Right lobe of liver (tissue), 6 donors: Measurements from ENCODE around the gene PPP6R3. TPM values are rescaled to one million over a fixed set of nuclear protein-coding genes. Genes with fewer than 3 reads are reported as not detected.

Experiments used
- ATAC-seq, 4 donors: fragments of 200-7000 bp; cut with Tn5 transposase; one replicate each; pipeline ENCODE4 v1.9.1; 2020; ENCODE audit warnings: mild to moderate bottlenecking in 4 of 4, moderate library complexity in 4 of 4
- DNase-seq, 3 donors: peaks; one replicate each; pipeline ENCODE4 v3.0.0-alpha.2; 2020
- H3K27ac ChIP-seq, 3 donors: fragments of 200-600 bp; one replicate each; pipeline ENCODE4 v1.8.0; 2022
- H3K27me3 ChIP-seq, 2 donors: fragments of 200-600 bp; one replicate each; pipeline ENCODE4 v1.8.0; 2022
- H3K36me3 ChIP-seq, 4 donors: fragments of 200-600 bp; sonication (generic) in 1 of 4; one replicate each; pipeline versions ENCODE4 v1.5.1 to v1.8.0; 2017 to 2022; ENCODE audit warnings: control low read depth in 1 of 4
- H3K4me1 ChIP-seq, 4 donors: fragments of 200-600 bp; sonication (generic) in 1 of 4; one replicate each; pipeline versions ENCODE4 v1.5.1 to v1.8.0; 2017 to 2022; ENCODE audit warnings: control low read depth in 1 of 4
- H3K4me3 ChIP-seq, 3 donors: fragments of 200-600 bp; one replicate each; pipeline ENCODE4 v1.8.0; 2022
- H3K9me3 ChIP-seq, 4 donors: fragments of 200-600 bp; sonication (generic) in 1 of 4; one replicate each; pipeline versions ENCODE4 v1.5.1 to v1.8.0; 2017 to 2022; ENCODE audit warnings: control low read depth in 1 of 4
- POLR2A ChIP-seq: fragments of 450-650 bp; IDR thresholded peaks from one replicate; pipeline ENCODE4 v1.6.1; 2017; ENCODE audit warnings: antibody characterized with exemption, mild to moderate bottlenecking
- WGBS: methylation state at CpG from one replicate; pipeline ENCODE4 v1.1.6; 2018; ENCODE audit warnings: low coverage, low lambda C conversion rate; ENCODE audit not compliant: insufficient coverage; ENCODE audit errors: missing lambda C conversion rate; 5-methylcytosine and 5-hydroxymethylcytosine counted together
- intact Hi-C, 2 donors: fragments of 100-400 bp; cut with DNase I; formaldehyde crosslinking; loops; one replicate each; pipeline versions ENCODE4 v1.11.2 to v1.14.1; 2022
- total RNA-seq, 6 experiments: library from RNA; depleted of rRNA in 2 of 6; stranded (reverse); fragments of >200 nt in 2 of 6; fragmentation: NEBNext Ultra II Directional in 3 of 6; extraction: Animal tissue kit (Norgen Biotek cat#: 25700) in 3 of 6; gene quantifications; one replicate each; pipeline versions ENCODE4 v1.1.0 to v1.2.4, GENCODE V29; 2016 to 2023
- TF ChIP-seq, protein P1 (sequence below), 4 donors: fragments of 200-600 bp in 3 of 4; fragments of 450-650 bp in 1 of 4; IDR thresholded peaks; one replicate each; pipeline versions ENCODE4 v1.5.1 to v1.8.0; 2016 to 2022; ENCODE audit warnings: antibody characterized with exemption in 4 of 4, mild to moderate bottlenecking in 2 of 4
- donor health status: DM: no; HTN: yes; CAD: no.
- donor health status: DM: no; HTN: no; CAD: no.
- donor health status: DM: no; HTN: no; CAD: no.
- donor health status: DM: no; HTN: yes; CAD: no.
- donor health status: DM: no; HTN: yes; CAD: no.

PPP6R3 gene
- total RNA-seq, 6 experiments from 2014 or later, result 35.8 to 48.3 (median 39.2) TPM

DNA sequence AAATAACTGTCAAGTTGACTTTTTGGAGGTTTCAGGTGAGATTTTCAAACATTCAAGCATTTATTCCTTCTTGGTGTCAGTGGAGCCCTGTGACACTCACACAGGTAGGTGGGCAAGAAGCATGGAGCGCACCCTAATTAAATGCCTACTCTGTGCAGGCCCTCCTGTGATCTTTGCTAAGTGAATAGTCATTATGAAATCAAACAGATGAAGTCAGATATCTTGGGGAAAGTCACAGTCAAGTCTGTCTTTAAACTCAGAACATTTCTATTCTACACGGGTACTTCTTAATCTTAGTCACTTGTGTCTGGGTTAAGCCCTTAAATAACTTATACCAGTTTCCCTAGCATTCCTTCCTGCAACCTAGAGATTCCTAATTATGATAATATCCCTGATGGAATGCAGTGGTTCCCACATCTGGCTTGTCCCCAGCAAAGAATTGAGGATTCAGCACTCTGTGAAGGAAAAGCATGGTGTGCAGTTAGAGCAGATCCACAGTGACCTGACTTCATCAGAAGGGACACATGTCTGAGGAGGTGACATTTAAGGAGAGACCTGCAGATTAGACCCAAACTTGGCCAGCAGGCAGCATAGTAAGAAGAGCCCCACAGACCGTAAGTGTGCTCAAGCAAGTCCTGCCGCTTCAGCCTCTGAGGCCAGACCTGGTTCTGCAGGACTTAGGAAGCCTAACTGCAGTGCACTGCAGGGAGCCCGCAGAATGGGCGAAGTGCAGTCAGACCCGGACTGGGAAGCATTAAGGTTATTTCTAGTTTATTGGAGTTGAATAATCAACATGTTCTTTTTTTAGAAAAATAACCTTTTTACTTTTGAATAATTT lies 138.5 kb downstream of the PPP6R3 start:
- ATAC-seq (no peak), DNase-seq (no peak)
- Histone ChIP-seq H3K9me3 (no peaks in the 10 kb centered on the region), H3K27me3 (no peaks in the 10 kb centered on the region), H3K4me3 (no peak overlapping the region), H3K36me3 (peaks cover 14 to 83% (median 48%) of the 10 kb centered on the region in 4 donors), H3K27ac (no peak overlapping the region), H3K4me1 (no peaks in the 10 kb centered on the region)
- intact Hi-C loops, result no loop called here
- TF ChIP-seq, protein P1, sequence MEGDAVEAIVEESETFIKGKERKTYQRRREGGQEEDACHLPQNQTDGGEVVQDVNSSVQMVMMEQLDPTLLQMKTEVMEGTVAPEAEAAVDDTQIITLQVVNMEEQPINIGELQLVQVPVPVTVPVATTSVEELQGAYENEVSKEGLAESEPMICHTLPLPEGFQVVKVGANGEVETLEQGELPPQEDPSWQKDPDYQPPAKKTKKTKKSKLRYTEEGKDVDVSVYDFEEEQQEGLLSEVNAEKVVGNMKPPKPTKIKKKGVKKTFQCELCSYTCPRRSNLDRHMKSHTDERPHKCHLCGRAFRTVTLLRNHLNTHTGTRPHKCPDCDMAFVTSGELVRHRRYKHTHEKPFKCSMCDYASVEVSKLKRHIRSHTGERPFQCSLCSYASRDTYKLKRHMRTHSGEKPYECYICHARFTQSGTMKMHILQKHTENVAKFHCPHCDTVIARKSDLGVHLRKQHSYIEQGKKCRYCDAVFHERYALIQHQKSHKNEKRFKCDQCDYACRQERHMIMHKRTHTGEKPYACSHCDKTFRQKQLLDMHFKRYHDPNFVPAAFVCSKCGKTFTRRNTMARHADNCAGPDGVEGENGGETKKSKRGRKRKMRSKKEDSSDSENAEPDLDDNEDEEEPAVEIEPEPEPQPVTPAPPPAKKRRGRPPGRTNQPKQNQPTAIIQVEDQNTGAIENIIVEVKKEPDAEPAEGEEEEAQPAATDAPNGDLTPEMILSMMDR (IDR thresholded peaks at IDR 0.05), result no peak
- TF ChIP-seq POLR2A, result no peak
- WGBS, result 93% methylated on average over 6 of the region's 7 CpGs

DNA sequence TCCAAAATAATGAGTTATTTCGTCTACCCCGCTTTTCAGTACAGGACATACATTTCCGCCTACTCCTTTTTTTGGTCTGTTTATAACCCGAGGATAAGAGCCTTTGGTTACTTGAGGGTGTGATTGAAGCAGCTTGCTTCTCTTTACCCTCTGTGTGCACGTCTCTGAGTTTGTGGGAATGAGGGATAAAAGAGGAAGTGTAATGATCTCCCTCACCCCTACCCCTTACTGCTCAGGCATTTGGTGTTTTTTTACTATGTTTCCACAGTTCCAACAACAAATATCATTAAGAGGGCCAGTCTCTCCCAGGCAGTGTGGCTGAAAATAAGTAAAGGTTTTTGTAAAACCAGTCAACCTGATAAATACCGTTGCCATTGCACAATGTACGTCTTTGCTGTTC lies 140.6 kb downstream of the PPP6R3 start:
- intact Hi-C loops, result no loop called here
- H3K9me3 ChIP-seq, result no peaks in the 10 kb centered on the region
- DNase-seq (no peak), ATAC-seq (no peak)
- H3K4me1 ChIP-seq, result no peaks in the 10 kb centered on the region
- H3K27ac ChIP-seq, result no peak overlapping the region
- H3K4me3 ChIP-seq, result no peak overlapping the region
- H3K27me3 ChIP-seq, result no peaks in the 10 kb centered on the region
- TF ChIP-seq POLR2A, result no peak
- 87% methylated on average over 7 of the region's 7 CpGs for WGBS
- peaks cover 14 to 97% (median 62%) of the 10 kb centered on the region in 4 donors for H3K36me3 ChIP-seq

DNA sequence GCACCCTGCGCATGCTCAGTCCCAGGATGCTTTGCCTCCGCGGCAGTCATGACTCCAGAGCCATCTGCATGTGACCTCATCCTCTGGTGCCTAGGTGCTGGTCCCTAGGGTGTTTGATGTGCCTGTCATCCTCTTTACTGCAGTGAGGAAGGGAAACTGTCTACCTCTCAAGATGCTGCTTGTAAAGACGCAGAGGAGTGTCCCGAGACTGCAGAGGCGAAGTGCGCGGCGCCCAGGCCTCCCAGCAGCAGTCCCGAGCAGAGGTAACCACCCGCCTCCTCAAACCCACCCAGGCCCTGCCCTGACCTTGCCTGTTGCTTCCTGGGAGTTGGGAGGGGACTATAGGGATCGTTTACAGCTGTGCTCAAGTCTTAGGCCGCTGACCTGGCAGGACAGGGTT lies 149.2 kb downstream of the PPP6R3 start:
- no peaks in the 10 kb centered on the region for H3K27me3 ChIP-seq
- WGBS, result 90% methylated on average over 3 of the region's 13 CpGs
- H3K36me3 ChIP-seq, result peaks cover 0 to 90% (median 48%) of the 10 kb centered on the region in 4 donors
- no peaks in the 10 kb centered on the region for H3K4me1 ChIP-seq
- no peak overlapping the region for H3K4me3 ChIP-seq
- no peak for DNase-seq
- H3K9me3 ChIP-seq, result no peaks in the 10 kb centered on the region
- no peak for TF ChIP-seq POLR2A
- TF ChIP-seq, protein P1 (IDR thresholded peaks at IDR 0.05), result no peak
- ATAC-seq, result no peak
- intact Hi-C loops, result no loop called here
- no peak overlapping the region for H3K27ac ChIP-seq

DNA sequence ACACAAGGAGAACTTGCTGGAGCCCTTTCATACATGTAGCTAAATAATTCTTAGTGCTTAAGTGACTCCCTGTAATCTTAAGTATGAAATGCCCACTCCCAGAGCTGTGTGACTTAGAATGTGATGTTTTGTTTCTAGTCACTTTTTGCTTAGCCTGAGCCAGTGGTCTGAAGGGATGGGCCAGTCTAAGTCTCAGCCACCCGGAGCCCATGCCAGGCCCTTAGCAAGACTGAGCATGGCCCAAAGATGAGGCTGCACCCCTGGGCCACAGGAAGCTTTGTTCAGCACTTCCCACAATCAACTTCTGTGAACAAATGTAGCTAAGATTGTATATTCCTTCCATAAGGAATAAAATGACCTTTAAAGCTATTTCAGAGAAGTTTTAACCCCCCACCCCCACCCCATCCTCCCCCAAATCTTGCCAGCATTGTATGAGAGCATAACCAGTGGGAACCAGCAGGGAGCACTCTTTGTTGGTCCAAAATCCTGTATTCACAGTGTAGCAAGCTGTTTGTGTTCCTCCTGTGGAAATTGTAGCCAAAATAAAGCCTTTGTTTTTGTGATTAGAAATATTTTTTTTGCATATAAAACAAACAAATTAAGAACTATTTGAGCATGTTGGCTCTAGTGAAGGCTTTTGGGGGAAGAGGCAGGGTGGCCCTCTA lies 150.0 kb downstream of the PPP6R3 start:
- no peaks in the 10 kb centered on the region for H3K9me3 ChIP-seq
- H3K36me3 ChIP-seq, result peaks cover 0 to 90% (median 40%) of the 10 kb centered on the region in 4 donors
- no peaks in the 10 kb centered on the region for H3K27me3 ChIP-seq
- TF ChIP-seq, protein P1 (IDR thresholded peaks at IDR 0.05), result peak in 2 of 4 donors; percentile 7 to 21
- no peak for TF ChIP-seq POLR2A
- 89% methylated on average over 1 of the region's 1 CpG for WGBS
- H3K27ac ChIP-seq, result no peak overlapping the region
- DNase-seq, result no peak
- peak in 2 of 4 donors; percentile 33 to 51 for ATAC-seq
- no peak overlapping the region for H3K4me3 ChIP-seq
- intact Hi-C loops, result no loop called here
- no peaks in the 10 kb centered on the region for H3K4me1 ChIP-seq

DNA sequence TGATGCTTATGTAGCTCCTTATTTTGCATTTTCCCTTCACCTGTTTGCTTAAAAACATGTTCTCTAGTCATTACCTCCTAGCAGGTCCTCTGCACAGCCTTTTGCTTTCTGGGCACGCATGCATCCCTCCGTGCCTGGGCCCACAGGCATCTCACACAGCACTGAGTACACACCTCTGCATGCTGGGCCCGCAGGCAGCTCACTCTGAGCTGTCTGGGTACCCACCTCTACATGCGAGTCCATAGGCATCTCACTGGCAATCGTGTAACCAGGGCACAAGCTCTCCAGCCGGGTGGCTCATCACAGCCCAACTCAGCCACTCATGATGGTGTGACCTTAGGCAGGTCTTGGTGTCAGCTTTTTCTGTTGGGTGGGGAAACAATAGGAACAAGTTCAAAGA lies 155.1 kb downstream of the PPP6R3 start:
- no peak for TF ChIP-seq POLR2A
- TF ChIP-seq, protein P1 (IDR thresholded peaks at IDR 0.05), result no peak
- Histone ChIP-seq H3K9me3 (no peaks in the 10 kb centered on the region), H3K27me3 (no peaks in the 10 kb centered on the region), H3K36me3 (peaks cover 0 to 44% (median 11%) of the 10 kb centered on the region in 4 donors), H3K4me1 (no peaks in the 10 kb centered on the region), H3K4me3 (no peak overlapping the region), H3K27ac (no peak overlapping the region)
- DNase-seq, result no peak
- no peak for ATAC-seq
- intact Hi-C loops, result no loop called here
- 96% methylated on average over 3 of the region's 6 CpGs for WGBS
